A673 (cell line): Measurements from ENCODE around the gene C16orf82.

Experiments used
- CTCF ChIP-seq: fragments of 300-800, 200-600 bp; sonication (generic); conservative IDR thresholded peaks from 2 replicates; pipeline ENCODE4 v1.5.1; 2017; ENCODE audit warnings: low read depth, mild to moderate bottlenecking, antibody characterized with exemption, low read length, moderate library complexity, mixed read lengths
- EZH2 ChIP-seq: fragments of 200-600 bp; sonication (generic); IDR thresholded peaks from 2 replicates; pipeline ENCODE4 v1.6.1; 2017; ENCODE audit warnings: borderline replicate concordance, low read depth, mild to moderate bottlenecking, mixed read lengths, antibody characterized with exemption, low read length; ENCODE audit not compliant: poor library complexity, severe bottlenecking

- no peak for TF ChIP-seq CTCF
- TF ChIP-seq EZH2, result no peak
Observed at GRCh38 chr16:27110524-27110896, 43.8 kb downstream of the C16orf82 start.
